H1 (cell line): ENCODE data around the gene RASSF3. TPM values are rescaled to one million over a fixed set of nuclear protein-coding genes. Genes with fewer than 3 reads are reported as not detected.

Experiments used
- JUND ChIP-seq: IDR thresholded peaks from 2 replicates; pipeline ENCODE4 v1.6.1; 2011; ENCODE audit warnings: mild to moderate bottlenecking, improper control_type of control experiment, low read length
- TAF7 ChIP-seq: optimal IDR thresholded peaks from 2 replicates; pipeline ENCODE3; 2011; ENCODE audit warnings: low read depth, mild to moderate bottlenecking, inconsistent platforms, low read length, moderate library complexity, borderline replicate concordance
- polyA plus RNA-seq, 7 experiments: library from polyadenylated mRNA; depleted of rRNA in 3 of 7; stranded (reverse) in 5 of 7; unstranded in 2 of 7; fragments of >200 nt in 5 of 7; fragments of 200-250 nt in 2 of 7; gene quantifications; 1 replicate in 5 of 7; 2 replicates in 1 of 7; 4 replicates in 1 of 7; pipeline versions ENCODE4 v1.2.1 to v1.2.3, GENCODE V29; 2011 to 2013; ENCODE audit warnings: missing spikeins in 2 of 7, mixed read lengths in 2 of 7
- total RNA-seq: library from RNA; stranded (reverse); fragmentation: NEBNext Ultra II Directional; extraction: Animal tissue kit (Norgen Biotek cat#: 25700); gene quantifications from 2 replicates; pipeline ENCODE4 v1.2.1, GENCODE V29; 2021

Gene RASSF3
- total and polyA plus RNA-seq, 2 of the 8 experiments (the other 6 are each of a cell fraction or from before 2014, with no cell fraction given) = 19.1 to 64.3 TPM

GRCh38 chr12:64723630-64724029 is 113.3 kb downstream of the RASSF3 start (continued):
- TF ChIP-seq TAF7 (no peak), JUND (no peak)
